SK-N-MC (cell line): ENCODE measurements around the gene GCSH.

ENCODE experiments used
- EZH2 ChIP-seq: fragments of 200-600 bp; sonication (generic); IDR thresholded peaks from one replicate; pipeline ENCODE4 v1.6.1; 2017; ENCODE audit warnings: antibody characterized with exemption
- POLR2AphosphoS5 ChIP-seq: IDR thresholded peaks from 2 replicates; pipeline ENCODE4 v1.6.1; 2012; ENCODE audit warnings: mild to moderate bottlenecking, low read depth, low read length, borderline replicate concordance

GRCh38 chr16:81088836-81089235 is 7.4 kb downstream of the GCSH start:
- TF ChIP-seq POLR2AphosphoS5 = no peak
- TF ChIP-seq EZH2 = no peak
